GM18861 (cell line): ENCODE measurements around the gene CTIF.

Experiments used
- ATAC-seq: cut with Tn5 transposase; IDR thresholded peaks from one replicate; pipeline ENCODE4 v1.9.1; 2021; ENCODE audit not compliant: unreplicated experiment

CTIF gene

DNA sequence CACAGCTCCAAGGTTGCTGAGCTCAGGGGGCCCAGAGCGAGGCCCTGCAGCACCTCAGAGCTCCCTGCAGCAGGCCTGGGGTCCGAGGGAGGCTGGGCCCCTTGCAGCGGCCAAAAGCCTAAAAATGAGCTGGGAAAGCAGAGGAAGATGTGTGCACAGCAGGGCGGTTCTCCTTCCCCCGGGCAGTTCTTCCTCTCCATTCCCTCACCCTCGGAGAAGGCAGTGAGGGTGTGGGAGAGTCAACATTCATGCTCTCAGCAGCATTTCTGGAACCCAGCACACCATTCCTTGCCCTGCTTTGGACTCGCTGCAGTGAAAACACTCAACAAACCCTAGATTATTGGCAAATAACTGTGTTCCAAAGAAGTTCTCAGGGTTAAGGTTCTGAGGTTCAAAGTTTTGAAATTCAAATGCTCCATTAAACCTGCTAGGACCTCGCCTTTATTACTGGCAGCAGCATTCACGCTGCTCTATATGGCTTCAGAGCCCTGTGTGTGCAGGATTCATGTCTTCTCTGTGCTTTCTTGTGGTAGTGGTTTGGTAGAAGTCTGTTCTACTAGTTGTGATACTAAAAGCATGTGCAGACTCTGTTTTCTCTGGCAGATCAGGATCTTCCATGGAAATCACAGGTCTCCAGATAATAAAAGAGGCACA is 79.1 kb downstream of the CTIF start:
- no peak for ATAC-seq

DNA sequence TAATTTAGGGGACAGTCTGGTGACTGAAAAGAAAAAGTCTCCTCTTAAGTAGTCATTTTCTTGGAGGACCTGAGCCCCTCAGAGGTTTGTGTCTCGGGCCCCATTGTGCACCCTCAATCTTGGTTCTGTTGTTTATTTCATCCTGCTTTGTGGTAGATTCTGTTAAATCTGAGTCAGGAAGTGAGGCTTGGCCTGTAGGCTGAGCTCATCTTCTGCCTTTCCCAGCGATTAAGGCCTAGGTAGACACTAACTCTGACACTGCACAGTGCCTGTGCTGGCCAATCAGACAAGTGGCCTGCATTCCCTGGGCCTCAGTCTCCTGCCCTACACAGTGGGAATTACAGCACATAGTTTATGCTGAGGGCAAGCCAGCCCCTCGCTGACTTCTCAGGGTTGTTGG is 80.2 kb downstream of the CTIF start:
- no peak for ATAC-seq

DNA sequence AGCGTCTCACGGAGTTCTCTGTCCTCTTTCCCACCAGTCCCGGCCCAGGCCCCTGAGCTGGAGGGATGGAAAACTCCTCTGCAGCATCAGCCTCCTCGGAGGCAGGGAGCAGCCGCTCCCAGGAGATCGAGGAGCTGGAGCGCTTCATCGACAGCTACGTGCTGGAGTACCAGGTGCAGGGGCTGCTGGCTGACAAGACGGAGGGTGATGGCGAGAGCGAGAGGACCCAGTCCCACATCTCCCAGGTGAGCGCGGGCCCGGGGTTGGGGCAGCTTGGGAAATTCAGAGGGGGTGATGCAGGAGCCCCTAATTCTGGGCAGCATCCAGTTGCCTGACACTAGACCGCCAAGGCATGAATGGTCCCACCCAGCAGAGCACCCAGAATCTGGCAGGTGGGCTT is 80.7 kb downstream of the CTIF start:
- ATAC-seq = no peak

DNA sequence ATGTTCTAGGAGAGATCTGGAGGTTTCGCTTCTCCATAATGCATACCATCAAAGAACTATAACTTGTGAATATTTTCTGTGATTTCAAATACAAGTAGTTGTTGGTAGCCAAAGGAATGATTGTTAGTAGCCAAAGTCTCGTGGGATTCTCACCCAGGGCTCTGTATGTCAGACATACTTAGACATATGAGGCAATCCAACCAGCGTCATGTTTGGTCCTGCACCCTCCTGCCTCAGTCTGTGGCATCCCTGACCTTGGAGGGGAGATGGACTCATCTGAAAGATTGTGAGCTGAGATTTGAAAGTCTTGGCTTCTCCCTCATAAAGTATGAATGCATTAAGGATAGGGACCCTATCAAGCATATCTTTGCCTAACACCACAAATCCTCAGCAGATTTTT is 81.2 kb downstream of the CTIF start:
- ATAC-seq = no peak

DNA sequence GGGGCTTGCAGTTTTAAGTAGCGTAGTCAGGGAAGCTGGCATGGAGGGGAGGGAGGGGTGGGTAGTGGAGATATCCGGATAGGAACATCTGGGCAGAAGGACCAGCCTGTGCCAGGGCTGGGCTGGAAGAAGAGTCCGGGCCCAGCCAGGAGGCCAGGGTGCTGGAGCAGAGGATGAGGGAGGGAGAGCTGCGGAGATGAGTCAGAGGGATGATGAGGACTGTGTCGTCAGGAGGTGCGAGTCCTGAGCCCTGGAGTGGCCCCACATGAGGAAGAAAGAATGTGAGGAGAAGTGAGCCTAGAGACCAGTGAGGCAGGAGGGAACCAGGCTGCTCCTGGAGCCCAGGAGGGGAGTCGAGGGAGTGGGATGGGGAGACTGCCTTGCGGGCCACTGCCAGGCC is 82.4 kb downstream of the CTIF start:
- no peak for ATAC-seq

DNA sequence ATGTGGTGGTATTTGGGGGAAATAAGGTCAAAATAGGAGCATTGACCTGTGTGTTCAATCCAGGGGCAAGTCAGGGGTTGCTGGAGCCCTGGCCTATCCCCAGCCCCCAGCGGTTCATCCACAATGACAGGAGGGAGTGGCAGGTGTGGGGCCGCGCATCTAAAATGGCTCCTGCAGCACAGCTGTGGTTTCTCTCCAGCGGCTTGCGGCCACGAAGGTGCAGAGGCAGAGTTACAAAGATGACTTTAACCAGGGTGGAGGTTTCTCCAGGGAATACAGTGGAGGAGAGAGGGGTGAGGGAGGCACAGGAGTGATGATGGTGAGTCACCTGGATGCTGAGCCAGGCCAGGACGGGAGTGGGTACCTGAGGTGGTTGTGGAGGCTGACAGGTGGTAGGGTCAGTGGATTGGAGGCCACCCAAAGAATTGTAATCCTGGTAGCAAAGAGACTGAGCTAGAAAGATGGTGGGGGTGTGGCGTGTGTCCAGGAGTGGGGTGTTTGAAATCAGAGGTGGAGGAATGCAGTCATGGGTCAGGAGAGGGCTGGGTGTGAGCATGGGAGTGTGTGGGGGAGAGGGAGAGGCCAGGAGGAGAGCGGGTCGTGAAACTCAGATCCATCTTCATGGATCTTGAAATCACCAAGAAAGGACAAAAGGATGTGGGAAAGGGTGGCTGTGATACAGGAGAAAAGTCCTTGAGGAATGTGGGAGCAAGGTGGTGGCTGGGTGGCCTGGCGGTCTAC is 83.2 kb downstream of the CTIF start:
- ATAC-seq = no peak

DNA sequence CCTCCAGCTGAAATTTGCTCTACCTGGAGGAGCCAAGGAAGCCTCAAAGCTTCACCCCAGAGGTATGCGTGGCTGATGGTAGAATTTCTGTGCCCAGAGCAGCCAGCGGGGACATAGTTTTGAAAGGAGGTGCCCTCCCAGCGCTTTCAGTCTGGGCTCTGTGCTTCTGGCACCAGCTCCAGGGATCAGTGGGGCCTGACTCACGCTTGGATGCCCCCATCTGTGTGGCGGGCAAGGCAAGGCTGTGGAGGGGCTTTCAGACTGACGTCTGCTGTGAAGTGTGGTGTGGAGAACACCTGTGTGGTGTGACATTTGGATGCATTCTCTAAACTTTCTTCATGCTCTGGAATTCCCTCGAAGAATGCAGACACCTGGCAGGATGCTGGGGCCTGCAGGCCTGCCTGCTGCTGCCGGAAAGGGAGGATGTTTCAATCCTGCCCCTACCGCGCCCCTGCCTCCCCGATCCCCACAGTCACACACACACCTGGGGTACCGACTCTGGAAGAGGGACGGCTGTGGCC is 84.1 kb downstream of the CTIF start:
- ATAC-seq = no peak

DNA sequence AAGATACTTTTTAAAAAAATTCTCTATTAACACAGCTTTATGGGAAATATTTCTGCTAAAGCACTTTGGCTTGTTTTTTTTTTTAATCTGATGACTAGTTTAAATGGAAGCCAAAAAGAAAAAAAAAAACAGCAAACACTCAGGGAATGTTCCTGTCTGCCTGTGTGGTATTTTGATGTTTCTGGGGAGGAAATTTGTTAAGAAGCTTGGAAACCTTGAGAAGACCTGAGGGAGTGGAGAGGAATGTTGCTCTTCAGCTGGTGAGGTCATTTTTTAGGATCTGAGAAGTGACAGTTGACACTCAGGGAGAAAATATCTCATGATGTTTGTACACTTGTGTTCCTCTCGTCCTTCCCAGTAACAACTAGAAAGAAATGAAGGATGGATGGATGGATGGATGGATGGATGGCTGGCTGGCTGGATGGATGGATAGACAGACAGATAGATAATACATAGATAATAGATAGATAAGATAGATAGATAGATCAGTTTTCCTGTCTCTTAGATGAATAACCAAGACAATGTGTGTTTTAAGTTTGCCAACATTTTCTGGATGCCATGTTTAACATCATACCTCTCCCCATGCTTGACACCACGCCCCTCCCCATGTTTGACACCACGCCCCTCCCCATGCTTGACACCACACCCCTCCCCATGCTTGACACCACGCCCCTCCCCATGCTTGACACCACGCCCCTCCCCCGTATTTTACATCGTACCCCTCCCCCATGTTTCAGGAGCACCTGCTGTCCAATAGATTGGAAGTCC is 84.8 kb downstream of the CTIF start:
- no peak for ATAC-seq

DNA sequence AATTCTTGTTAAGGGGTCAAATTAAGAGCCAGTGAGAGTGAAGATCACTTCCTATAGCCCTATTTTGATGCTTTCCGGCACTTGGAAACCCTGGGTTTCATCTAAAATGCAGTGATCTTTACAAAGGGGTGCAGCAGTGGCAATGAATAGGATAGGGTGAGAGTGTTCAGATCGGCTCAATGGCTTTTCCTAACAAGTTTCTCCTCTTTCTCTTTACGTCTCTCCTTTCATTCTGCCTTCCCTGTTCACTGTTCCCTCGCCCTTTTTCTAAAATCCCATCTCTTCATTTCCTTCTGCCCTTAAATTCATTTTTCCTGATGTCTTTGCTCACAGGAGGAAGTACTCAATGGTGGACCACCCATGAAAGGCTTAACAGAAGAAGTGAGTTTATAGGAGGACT is 86.0 kb downstream of the CTIF start:
- ATAC-seq = no peak

DNA sequence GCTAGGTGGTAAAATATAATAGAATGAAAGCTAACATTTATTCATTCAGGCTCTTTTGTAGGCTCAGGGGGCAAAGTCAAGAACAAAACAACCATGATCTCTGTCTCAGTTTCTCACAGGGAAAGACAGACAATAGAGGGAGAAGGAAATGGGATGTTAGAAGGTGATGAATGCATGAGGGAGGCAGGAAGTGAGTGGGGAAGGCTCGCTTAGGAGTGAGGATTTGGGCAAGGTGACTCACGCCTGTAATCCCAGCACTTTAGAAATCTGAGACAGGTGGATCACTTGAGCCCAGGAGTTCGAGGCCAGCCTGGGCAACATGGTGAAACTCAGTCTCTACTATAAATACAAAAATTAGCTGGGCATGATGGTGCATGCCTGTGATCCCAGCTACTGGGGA is 88.4 kb downstream of the CTIF start:
- no peak for ATAC-seq

DNA sequence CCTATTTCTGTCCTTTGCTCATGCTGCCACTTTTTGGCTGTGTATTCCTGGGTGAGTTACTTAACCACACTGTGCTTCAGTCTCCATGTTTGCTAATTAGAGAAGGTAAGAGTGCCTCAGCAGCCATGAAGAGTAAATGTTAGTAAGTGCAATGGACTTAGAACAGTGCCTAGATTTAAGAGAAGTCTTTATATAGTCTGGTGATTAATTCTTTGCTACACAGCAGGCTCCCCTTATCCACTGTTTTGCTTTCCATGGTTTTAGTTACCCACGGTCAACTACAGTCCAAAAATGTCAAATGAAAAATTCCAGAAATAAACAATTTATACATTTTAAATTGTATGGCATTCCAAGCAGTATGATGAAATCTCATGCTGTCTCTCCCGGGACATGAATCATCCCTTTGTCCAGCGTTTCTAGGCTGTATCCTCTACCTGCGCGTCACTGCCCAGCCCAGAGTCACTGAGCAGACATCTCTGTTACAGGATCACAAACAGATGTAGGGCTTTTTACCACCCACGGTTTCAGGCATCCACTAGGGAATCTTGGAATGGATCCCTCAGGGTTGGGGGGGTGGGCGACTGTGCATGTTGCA is 91.0 kb downstream of the CTIF start:
- ATAC-seq = no peak

DNA sequence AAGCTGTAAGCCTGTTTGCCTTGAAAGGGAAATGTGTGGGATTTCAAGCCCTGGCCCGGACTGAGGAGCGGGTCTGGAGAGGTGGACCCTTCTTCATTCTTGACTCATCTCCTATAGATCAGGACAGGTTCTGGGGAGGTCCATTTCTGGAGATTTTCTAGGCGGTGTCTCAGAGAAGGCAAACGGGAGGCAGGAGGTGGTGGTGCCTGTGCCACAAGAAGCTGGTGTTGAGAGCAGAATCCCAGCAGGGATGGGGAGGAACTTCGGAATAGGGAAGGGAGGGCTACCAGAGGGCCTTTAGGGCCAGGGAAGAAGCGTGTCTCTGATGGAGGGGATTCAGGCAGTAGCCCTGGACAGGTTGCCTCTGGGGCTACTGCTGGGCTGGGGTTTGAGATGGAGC is 93.0 kb downstream of the CTIF start:
- no peak for ATAC-seq

DNA sequence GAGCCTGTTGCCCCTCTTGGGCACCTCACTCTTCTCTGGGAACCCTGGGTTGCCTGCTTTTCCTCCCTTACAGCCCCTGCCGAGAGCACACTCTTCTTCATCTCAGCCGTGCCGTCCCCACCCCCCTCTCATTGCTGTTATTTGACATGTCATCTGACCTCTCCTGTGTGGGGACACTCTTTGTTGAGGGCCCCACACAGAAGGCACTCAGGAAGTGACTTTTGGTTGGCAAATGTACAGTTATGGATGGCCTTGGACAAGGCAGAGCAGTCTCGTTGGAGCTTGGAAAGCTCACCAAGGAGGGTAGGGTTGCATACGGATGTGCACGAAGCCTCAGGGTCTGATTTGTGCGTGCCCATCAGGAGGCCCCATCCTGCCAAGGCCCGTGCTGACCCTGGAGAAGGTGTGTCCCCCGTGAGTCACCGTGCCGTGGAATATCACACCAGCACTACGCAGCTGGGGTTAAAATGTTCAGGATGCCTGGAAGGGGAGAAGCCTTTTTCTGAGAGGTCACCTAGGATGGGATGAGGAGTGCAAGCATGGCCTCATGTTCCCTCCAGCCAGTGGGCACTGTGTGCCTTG is 93.9 kb downstream of the CTIF start:
- no peak for ATAC-seq

DNA sequence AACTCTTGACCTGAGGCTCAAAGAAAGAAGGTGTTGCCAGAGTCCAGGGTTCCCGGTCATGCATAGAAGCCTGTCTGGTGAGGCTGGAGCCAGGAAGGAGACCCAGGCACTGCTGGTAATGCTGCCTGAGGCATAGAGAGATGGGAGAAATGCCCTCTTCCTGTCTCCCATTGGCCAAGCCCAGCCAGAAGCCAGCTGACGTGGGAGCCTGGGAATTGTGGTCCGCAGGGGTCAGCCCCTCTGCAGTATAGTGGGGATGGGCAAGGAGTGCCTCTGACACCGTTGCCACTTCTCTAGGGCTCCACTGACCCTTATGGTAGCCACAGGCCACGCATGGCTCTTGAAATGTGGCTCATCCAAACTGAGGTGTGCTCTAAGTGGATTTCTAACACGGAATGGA is 95.7 kb downstream of the CTIF start:
- no peak for ATAC-seq

DNA sequence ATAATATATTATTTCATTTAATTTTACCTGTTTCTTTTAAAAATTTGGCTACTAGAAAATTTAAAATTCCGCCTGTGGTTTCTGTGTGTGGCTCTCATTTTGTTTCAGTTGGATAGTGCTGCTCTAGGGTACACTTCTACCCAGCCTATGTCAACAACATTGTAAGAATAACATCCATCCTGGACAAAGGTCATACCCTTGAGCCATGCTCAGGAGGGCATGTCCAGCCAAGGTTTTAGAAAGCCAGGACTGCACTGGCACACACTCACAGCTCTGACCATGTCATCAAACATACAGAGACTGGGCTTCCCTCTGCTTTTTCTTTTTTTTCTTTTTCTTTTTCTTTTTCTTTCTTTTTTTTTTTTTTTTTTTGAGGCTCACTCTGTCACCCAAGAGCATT is 96.1 kb downstream of the CTIF start:
- no peak for ATAC-seq

DNA sequence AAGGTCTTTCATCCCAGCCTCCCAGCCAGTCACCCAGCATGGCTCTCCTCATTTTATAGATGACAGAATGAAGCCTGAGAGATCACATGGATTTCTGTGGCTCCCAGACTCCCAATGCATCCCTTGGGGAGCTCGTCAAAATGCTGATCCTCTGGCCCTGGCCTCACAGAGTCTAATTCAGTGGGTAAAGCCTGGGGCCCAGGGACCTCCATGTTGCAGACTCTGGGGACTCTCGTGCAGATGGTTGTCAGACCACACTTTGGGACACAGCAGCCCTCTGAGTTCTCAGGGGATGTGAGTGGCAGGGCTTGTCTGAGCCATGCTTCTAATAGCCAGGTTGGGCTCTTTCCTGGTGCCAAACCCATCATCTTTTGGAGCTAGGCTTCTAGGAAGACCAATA is 97.0 kb downstream of the CTIF start:
- ATAC-seq = no peak

DNA sequence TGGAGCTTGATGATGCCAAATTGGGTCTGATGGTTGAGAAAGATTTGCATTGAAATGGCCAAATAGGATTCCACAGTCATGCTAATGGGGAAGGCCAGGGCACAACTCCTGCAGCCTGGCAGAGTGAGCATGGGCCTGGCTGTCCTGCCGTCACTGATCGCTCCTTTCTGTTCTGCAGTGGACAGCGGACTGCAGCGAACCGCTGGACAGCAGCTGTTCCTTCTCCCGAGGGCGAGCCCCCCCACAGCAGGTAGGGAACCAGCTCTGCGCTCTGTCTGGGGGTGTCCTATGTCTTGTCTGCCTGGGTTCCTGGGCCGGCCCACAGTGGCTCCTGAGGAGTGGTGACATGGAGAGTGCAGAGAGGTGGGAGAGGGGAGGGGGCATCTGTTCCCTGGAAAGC is 97.6 kb downstream of the CTIF start:
- no peak for ATAC-seq

DNA sequence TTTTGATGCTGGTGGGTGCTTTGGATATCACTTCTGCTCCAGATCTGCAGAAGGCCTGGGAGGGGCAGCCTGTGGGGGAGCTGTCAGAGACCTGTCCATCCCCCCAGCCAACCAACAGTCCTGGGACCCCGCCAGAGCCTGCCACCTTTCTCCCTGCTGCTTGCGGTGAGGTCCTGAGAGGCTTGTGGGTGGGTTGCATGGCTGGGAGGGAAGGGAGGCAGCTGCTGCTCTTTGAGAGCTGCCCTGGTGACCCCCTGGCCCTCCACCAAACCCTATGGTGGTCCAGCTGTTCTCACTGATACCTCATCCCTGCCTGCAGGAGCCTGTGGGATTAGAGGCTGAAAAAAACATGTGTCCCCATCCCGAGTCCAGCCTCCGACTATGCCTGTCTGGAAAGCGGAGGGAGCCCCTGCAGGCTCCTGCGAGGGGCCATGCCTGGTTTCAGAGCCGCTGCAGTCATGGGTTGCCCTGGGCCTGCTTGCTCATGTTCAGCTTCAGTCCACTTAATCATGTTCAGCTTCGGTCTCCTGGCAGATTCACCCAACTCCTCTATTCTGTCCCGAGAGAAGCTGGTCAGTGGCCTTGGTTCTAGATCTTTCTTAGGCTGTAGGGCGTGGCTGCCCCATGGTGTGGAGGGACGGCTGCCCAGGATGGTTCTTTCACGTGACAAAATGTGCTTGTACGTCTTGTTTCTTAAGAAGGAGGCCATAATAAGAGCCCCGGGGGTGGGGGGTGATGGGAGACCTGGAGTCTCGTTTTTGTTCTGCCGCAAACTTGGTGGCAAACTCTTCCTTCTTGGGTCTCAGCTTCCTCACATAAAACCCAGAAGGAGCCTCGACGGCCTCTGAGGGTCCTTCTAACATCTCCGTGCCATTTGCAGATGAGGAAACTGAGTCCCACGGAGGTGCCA is 98.5 kb downstream of the CTIF start:
- no peak for ATAC-seq

DNA sequence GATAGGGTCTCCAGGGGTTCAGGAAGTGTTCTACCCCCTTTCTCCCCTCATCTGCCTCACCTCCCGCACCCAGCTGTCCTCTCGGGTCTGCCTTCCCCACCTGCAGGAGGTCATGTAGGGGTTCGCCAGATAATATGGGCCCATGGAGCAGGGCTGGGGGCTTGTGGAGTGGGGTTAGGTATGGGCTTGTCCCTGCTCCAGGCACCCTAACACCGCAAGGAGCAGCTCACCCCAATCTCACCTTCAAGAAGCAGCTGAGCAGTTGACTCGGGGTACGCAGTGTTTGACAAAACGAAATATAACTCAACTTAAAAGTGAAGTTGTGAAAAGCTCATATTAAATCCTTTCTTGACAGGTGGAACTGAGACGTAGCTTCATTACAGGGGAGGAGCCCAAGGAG is 99.6 kb downstream of the CTIF start:
- no peak for ATAC-seq
